ENCODE results near the gene MRPL48.

DNA sequence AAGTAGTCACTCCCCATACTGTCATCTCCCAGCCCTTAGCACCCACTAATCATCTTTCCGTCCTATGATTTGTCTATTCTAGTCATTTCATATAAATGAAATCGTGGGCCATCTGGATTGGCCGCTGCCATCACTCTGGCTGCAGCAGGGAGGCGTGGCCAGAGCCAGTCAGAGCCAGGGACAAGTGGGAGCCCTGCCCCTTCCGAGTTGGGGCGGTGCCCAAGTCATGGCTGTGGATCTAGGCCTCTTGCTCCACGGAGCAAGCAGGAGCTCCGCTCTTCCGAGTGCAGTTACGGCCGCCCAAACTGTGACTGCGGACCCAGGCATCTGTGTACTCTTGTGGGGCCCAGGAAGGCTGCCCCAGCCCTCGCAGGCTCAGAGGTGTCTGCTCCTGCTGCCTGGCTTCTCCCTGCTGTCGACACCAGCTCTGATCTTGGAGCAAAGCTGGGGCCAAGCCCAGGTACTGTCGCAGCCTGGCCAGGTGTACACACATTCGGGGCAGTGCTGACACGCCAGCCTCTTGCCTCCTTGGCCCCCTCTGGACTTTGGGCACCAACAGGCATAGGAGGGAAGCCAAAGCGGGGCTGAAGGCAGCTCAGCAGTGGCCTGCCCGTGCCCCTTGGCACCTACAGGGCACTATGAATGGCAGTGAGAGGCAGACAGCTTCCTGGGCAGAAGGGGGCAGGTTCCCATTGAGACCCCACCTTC lies 8.4 kb downstream of the MRPL48 start:
- TF ChIP-seq, protein P1, sequence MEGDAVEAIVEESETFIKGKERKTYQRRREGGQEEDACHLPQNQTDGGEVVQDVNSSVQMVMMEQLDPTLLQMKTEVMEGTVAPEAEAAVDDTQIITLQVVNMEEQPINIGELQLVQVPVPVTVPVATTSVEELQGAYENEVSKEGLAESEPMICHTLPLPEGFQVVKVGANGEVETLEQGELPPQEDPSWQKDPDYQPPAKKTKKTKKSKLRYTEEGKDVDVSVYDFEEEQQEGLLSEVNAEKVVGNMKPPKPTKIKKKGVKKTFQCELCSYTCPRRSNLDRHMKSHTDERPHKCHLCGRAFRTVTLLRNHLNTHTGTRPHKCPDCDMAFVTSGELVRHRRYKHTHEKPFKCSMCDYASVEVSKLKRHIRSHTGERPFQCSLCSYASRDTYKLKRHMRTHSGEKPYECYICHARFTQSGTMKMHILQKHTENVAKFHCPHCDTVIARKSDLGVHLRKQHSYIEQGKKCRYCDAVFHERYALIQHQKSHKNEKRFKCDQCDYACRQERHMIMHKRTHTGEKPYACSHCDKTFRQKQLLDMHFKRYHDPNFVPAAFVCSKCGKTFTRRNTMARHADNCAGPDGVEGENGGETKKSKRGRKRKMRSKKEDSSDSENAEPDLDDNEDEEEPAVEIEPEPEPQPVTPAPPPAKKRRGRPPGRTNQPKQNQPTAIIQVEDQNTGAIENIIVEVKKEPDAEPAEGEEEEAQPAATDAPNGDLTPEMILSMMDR (IDR thresholded peaks at IDR 0.05), result no peak
- no peak for TF ChIP-seq TCF12 (IDR thresholded peaks at IDR 0.05)
